Gastrocnemius medialis (tissue), 4 donors: ENCODE measurements around the gene LPIN1.

Experiments
- POLR2A ChIP-seq, 2 donors: fragments of 450-650 bp; IDR thresholded peaks; one replicate each; pipeline ENCODE4 v1.6.1; 2017; ENCODE audit warnings: antibody characterized with exemption in 2 of 2, mild to moderate bottlenecking in 2 of 2, moderate library complexity in 2 of 2
- TF ChIP-seq, protein P1 (sequence below), 5 experiments: fragments of 450-650 bp in 3 of 5; fragments of 200-600 bp in 2 of 5; sonication (generic) in 2 of 5; IDR thresholded peaks in 4 of 5; conservative IDR thresholded peaks in 1 of 5; 1 replicate in 4 of 5; 2 replicates in 1 of 5; pipeline ENCODE4 v1.5.1; 2016 to 2019; ENCODE audit warnings: antibody characterized with exemption in 5 of 5, mild to moderate bottlenecking in 3 of 5, moderate library complexity in 3 of 5

DNA sequence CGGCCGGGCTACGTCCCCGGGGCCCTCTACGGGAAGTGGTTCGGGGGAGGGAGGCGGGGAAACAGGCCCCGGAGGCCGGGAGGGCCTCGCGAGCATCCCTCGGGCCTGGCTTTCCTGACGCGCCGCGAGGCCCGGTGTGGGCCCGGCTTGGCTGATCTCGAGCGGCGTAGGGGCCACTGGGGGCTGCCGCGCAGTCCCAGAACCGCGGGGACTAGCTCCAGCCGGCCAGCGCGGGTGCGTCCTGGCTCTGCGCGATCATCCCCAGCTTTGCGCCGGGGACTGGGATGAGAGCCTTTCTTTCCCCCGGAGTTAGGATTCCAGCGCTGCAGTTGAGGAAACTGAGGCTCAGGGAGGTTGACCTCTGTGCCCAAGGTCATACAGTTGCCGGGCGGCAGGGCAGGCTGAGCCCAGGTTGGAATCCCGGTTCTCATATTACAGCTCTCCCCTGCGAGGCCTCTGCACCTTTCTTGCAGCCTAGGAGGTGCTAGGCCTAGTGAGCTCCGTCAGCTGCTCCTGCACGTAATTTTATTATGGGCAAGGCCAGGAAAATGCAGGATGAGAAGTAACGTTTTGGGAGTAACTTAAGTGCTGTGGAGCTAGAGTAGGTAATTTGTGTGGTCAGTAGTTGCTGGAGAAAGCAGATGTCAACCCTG is 501 bp downstream of the LPIN1 start:
- TF ChIP-seq, protein P1, sequence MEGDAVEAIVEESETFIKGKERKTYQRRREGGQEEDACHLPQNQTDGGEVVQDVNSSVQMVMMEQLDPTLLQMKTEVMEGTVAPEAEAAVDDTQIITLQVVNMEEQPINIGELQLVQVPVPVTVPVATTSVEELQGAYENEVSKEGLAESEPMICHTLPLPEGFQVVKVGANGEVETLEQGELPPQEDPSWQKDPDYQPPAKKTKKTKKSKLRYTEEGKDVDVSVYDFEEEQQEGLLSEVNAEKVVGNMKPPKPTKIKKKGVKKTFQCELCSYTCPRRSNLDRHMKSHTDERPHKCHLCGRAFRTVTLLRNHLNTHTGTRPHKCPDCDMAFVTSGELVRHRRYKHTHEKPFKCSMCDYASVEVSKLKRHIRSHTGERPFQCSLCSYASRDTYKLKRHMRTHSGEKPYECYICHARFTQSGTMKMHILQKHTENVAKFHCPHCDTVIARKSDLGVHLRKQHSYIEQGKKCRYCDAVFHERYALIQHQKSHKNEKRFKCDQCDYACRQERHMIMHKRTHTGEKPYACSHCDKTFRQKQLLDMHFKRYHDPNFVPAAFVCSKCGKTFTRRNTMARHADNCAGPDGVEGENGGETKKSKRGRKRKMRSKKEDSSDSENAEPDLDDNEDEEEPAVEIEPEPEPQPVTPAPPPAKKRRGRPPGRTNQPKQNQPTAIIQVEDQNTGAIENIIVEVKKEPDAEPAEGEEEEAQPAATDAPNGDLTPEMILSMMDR (IDR thresholded peaks at IDR 0.05 in 4 of 5, conservative IDR thresholded peaks at IDR 0.05 in 1 of 5), result no peak
- peak; percentile 43 to 68 for TF ChIP-seq POLR2A (IDR thresholded peaks at IDR 0.05)
